PC-9 (cell line): ENCODE results near the gene GP1BB. TPM values are rescaled to one million over a fixed set of nuclear protein-coding genes. Genes with fewer than 3 reads are reported as not detected.
"Not testable (repeated sequence)": the region's sequence is repeated elsewhere in the genome, so short reads cannot be mapped to it uniquely, and the experiment has no call there.

Experiments used
- BruUV-seq: library from RNA; stranded (reverse); fragments of 400-500 nt; replicated peaks from 2 replicates; lab custom pipeline; 2021; lab: Mats Ljungman, UMichigan
- CTCF ChIA-PET: fragments of 300-600 bp; sonication (Branson Sonifier 250); formaldehyde crosslinking; loops from one replicate; lab custom pipeline; 2022; ENCODE audit warnings: antibody characterized with exemption; lab: Charles Lee
- POLR2A ChIA-PET: fragments of 300-600 bp; sonication (Branson Sonifier 250); formaldehyde crosslinking; loops from one replicate; lab custom pipeline; 2022; ENCODE audit warnings: antibody characterized with exemption; ENCODE audit not compliant: unreplicated experiment; lab: Charles Lee
- DNase-seq, 2 experiments: peaks; one replicate each; pipeline versions ENCODE4 v3.0.0 to v3.0.0-alpha.2; 2015 to 2022; ENCODE audit warnings: mixed read lengths in 1 of 2
- H2AFZ ChIP-seq: fragments of 200-600 bp; sonication (generic); 2 replicates; pipeline ENCODE4 v1.8.1; 2017; ENCODE audit warnings: antibody characterized with exemption
- H3F3A ChIP-seq: fragments of 200-600 bp; sonication (generic); 2 replicates; pipeline ENCODE4 v1.8.1; 2017; ENCODE audit warnings: antibody characterized with exemption, mild to moderate bottlenecking, low read depth; ENCODE audit not compliant: insufficient read depth
- H3K27ac ChIP-seq: fragments of 200-600 bp; sonication (generic); 2 replicates; pipeline ENCODE4 v1.6.1; 2016; ENCODE audit warnings: mixed run types
- H3K27me3 ChIP-seq: fragments of 200-600 bp; sonication (generic); 2 replicates; pipeline ENCODE4 v1.6.1; 2016; ENCODE audit warnings: low read depth, mixed run types; ENCODE audit not compliant: insufficient read depth
- H3K36me3 ChIP-seq: fragments of 200-600 bp; sonication (generic); 2 replicates; pipeline ENCODE4 v1.6.1; 2016; ENCODE audit warnings: low read depth, mixed run types
- H3K4me1 ChIP-seq: fragments of 200-600 bp; sonication (generic); replicated peaks from 2 replicates; pipeline ENCODE4 v1.6.1; 2016; ENCODE audit warnings: mixed run types; ENCODE audit not compliant: insufficient read depth
- H3K4me2 ChIP-seq: fragments of 200-600 bp; sonication (generic); 2 replicates; pipeline ENCODE4 v1.6.1; 2017; ENCODE audit warnings: mixed run types
- H3K4me3 ChIP-seq: fragments of 200-600 bp; sonication (generic); 2 replicates; pipeline ENCODE4 v1.6.1; 2016; ENCODE audit warnings: mixed run types
- H3K79me2 ChIP-seq: fragments of 200-600 bp; sonication (generic); 2 replicates; pipeline ENCODE4 v1.6.1; 2017; ENCODE audit warnings: low read depth, mixed run types
- H3K9me2 ChIP-seq: fragments of 200-600 bp; sonication (generic); 2 replicates; pipeline ENCODE4 v1.8.1; 2017; ENCODE audit warnings: mild to moderate bottlenecking; ENCODE audit not compliant: insufficient read depth
- H3K9me3 ChIP-seq: fragments of 200-600 bp; sonication (generic); 2 replicates; pipeline ENCODE4 v1.8.1; 2016; ENCODE audit warnings: low read depth; ENCODE audit not compliant: insufficient read depth
- H4K20me1 ChIP-seq: fragments of 200-600 bp; sonication (generic); 2 replicates; pipeline ENCODE4 v1.8.1; 2017; ENCODE audit not compliant: insufficient read depth
- EZH2 ChIP-seq: fragments of 200-600 bp; sonication (generic); IDR thresholded peaks from 2 replicates; pipeline ENCODE4 v1.8.0; 2017; ENCODE audit warnings: antibody characterized with exemption, low read depth
- intact Hi-C: fragments of 100-400 bp; cut with micrococcal nuclease; formaldehyde crosslinking; loops from one replicate; pipeline ENCODE4 v1.10.0; 2022; ENCODE audit not compliant: unreplicated experiment
- total RNA-seq: library from RNA; stranded (reverse); gene quantifications from 2 replicates; pipeline ENCODE4 v1.2.3, GENCODE V29; 2021
- TF ChIP-seq, protein P1 (sequence below): fragments of 200-600 bp; sonication (generic); conservative IDR thresholded peaks from 2 replicates; pipeline ENCODE4 v1.6.1; 2017; ENCODE audit warnings: mixed run types, antibody characterized with exemption, mild to moderate bottlenecking, moderate library complexity

The GP1BB gene
- total RNA-seq, 1 experiment from 2014 or later: 0.35 TPM

- TF ChIP-seq, protein P1, sequence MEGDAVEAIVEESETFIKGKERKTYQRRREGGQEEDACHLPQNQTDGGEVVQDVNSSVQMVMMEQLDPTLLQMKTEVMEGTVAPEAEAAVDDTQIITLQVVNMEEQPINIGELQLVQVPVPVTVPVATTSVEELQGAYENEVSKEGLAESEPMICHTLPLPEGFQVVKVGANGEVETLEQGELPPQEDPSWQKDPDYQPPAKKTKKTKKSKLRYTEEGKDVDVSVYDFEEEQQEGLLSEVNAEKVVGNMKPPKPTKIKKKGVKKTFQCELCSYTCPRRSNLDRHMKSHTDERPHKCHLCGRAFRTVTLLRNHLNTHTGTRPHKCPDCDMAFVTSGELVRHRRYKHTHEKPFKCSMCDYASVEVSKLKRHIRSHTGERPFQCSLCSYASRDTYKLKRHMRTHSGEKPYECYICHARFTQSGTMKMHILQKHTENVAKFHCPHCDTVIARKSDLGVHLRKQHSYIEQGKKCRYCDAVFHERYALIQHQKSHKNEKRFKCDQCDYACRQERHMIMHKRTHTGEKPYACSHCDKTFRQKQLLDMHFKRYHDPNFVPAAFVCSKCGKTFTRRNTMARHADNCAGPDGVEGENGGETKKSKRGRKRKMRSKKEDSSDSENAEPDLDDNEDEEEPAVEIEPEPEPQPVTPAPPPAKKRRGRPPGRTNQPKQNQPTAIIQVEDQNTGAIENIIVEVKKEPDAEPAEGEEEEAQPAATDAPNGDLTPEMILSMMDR: no peak
- TF ChIP-seq EZH2: no peak
- Histone ChIP-seq H2AFZ (no peak overlapping the region), H3F3A (peaks cover 5% of the 10 kb centered on the region), H3K27ac (no peak overlapping the region), H3K9me3 (no peaks in the 10 kb centered on the region), H3K4me3 (no peak overlapping the region), H3K27me3 (no peaks in the 10 kb centered on the region), H3K79me2 (no peaks in the 10 kb centered on the region), H3K36me3 (no peaks in the 10 kb centered on the region), H3K4me1 (peaks cover 19% of the 10 kb centered on the region), H4K20me1 (no peaks in the 10 kb centered on the region), H3K9me2 (no peaks in the 10 kb centered on the region), H3K4me2 (no peak overlapping the region)
- ChIA-PET CTCF (no interaction called here), POLR2A (no interaction called here)
- no peak for DNase-seq
- no TSS peak for BruUV-seq
- intact Hi-C loops: no loop called here
These were observed 28.6 kb upstream of the GP1BB start for GRCh38 chr22:19694696-19695095.

DNA sequence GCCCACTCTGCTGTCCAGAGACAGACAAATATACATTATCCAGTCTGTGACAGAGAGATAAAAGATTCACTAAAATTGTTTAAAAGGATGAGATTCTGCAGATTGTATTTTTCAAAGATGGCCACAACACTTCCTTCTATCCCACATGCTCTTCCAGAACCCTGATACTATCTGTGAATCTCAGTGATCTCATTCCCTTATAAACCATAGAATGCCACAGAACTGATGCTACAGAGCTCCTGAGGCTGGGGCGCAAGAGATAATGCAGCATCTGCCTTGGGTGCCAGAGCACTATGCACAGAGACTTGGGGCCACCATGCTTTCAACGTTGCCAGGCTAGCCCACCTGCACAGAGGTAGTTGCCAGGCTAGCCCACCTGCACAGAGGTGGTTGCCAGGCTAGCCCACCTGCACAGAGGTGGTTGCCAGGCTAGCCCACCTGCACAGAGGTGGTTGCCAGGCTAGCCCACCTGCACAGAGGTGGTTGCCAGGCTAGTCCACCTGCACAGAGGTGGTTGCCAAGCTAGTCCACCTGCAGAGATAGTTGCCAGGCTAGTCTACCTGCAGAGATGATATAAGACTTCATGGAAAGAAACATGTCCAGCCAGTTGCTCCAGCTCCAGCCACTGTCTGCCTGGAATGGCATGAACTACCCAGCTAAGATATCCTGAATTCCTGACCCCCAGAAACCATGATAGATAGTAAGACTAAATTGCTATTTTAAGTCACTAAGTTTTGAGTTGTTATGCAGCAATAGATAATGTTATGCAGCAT, 26.6 kb upstream of the GP1BB start:
- intact Hi-C loops: no loop called here
- Histone ChIP-seq H3K27me3 (no peaks in the 10 kb centered on the region), H3K9me3 (no peaks in the 10 kb centered on the region), H3K36me3 (no peaks in the 10 kb centered on the region), H3F3A (no peaks in the 10 kb centered on the region), H2AFZ (no peak overlapping the region), H3K4me1 (peaks cover 5% of the 10 kb centered on the region), H3K4me3 (no peak overlapping the region), H3K9me2 (no peaks in the 10 kb centered on the region), H3K79me2 (no peaks in the 10 kb centered on the region), H3K27ac (no peak overlapping the region), H4K20me1 (no peaks in the 10 kb centered on the region), H3K4me2 (no peak overlapping the region)
- CTCF ChIA-PET: no interaction called here
- TF ChIP-seq, protein P1: no peak
- no peak for TF ChIP-seq EZH2
- no peak for DNase-seq
- POLR2A ChIA-PET: no interaction called here
- BruUV-seq: no TSS peak

- H3K9me3 ChIP-seq, H3F3A ChIP-seq, H2AFZ ChIP-seq, H3K9me2 ChIP-seq, POLR2A ChIA-PET, DNase-seq, CTCF ChIA-PET, H3K27ac ChIP-seq, H3K27me3 ChIP-seq, intact Hi-C loops, H3K4me1 ChIP-seq, BruUV-seq, H4K20me1 ChIP-seq, H3K36me3 ChIP-seq, H3K79me2 ChIP-seq, H3K4me2 ChIP-seq, H3K4me3 ChIP-seq: not testable (repeated sequence)
These were observed 25.5 kb upstream of the GP1BB start for GRCh38 chr22:19697871-19698270.
